Osteoblast (primary cell): ENCODE results near the gene ANKRD30A. TPM values are rescaled to one million over a fixed set of nuclear protein-coding genes. Genes with fewer than 3 reads are reported as not detected.
"Not testable (repeated sequence)": the region's sequence is repeated elsewhere in the genome, so short reads cannot be mapped to it uniquely, and the experiment has no call there.

ENCODE experiments used
- DNase-seq: peaks from one replicate; pipeline ENCODE4 v3.0.0; 2011; ENCODE audit warnings: low spot score, mixed read lengths; ENCODE audit not compliant: insufficient read length; ENCODE audit errors: missing footprints
- H2AFZ ChIP-seq: 2 replicates; pipeline ENCODE4 v1.6.0; 2011; ENCODE audit warnings: mild to moderate bottlenecking, low read length
- H3K27ac ChIP-seq: 2 replicates; pipeline ENCODE4 v1.5.1; 2011; ENCODE audit warnings: mild to moderate bottlenecking, low read depth, low read length, moderate library complexity
- H3K27me3 ChIP-seq: 2 replicates; pipeline ENCODE4 v1.6.0; 2012; ENCODE audit warnings: mild to moderate bottlenecking, control low read depth, inconsistent platforms, low read length, moderate library complexity; ENCODE audit not compliant: insufficient read depth
- H3K36me3 ChIP-seq: 2 replicates; pipeline ENCODE4 v1.5.1; 2011; ENCODE audit warnings: mild to moderate bottlenecking, low read length, control low read depth, moderate library complexity; ENCODE audit not compliant: insufficient read depth
- H3K4me1 ChIP-seq: 2 replicates; pipeline ENCODE4 v1.5.1; 2011; ENCODE audit warnings: mild to moderate bottlenecking, low read length, control low read depth, moderate library complexity; ENCODE audit not compliant: insufficient read depth
- H3K4me2 ChIP-seq: 2 replicates; pipeline ENCODE4 v1.6.0; 2011; ENCODE audit warnings: mild to moderate bottlenecking, low read length; ENCODE audit not compliant: insufficient read depth
- H3K4me3 ChIP-seq: fragments of 200-600 bp; sonication (generic); 3 replicates; pipeline ENCODE4 v1.5.1; 2012; ENCODE audit warnings: mild to moderate bottlenecking, low read length, inconsistent platforms; ENCODE audit not compliant: insufficient read depth
- H3K79me2 ChIP-seq: 2 replicates; pipeline ENCODE4 v1.6.0; 2012; ENCODE audit warnings: mild to moderate bottlenecking, low read length, control low read depth, inconsistent platforms; ENCODE audit not compliant: insufficient read depth
- H3K9me3 ChIP-seq: 2 replicates; pipeline ENCODE4 v1.5.1; 2011; ENCODE audit warnings: low read depth, low read length, control low read depth
- H4K20me1 ChIP-seq: 2 replicates; pipeline ENCODE4 v1.6.0; 2012; ENCODE audit warnings: mild to moderate bottlenecking, low read length, control low read depth; ENCODE audit not compliant: insufficient read depth
- total RNA-seq: library from RNA; depleted of rRNA; stranded (reverse); fragments of >200 nt; gene quantifications from 2 replicates; pipeline ENCODE4 v1.2.3, GENCODE V29; 2012
- TF ChIP-seq, protein P1 (sequence below): IDR thresholded peaks from 2 replicates; pipeline ENCODE4 v1.5.1; 2011; ENCODE audit warnings: mild to moderate bottlenecking, low read depth, low read length, moderate library complexity; ENCODE audit errors: extremely low read depth

Gene ANKRD30A
- total RNA-seq, 1 donor, result not detected

DNA sequence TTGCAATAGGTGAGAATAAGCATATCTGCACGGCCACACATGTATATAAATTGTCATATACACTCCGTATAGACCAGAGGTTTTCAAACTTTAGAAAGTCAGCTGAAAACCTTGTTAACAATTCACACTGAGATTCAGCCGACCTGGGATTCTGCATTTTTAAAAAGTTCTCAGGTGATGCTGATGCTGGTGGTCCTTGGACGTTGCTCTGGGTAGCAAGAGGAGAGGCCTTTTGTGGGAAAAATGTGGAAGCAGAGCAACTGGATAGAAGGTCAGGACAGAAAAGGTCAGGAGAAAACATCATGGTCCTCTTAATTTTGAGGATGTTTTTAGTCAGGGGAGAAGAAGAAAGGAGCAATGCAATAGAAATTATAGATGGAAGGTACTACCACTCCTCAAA, 52.9 kb downstream of the ANKRD30A start:
- H4K20me1 ChIP-seq, H3K4me3 ChIP-seq, H3K27me3 ChIP-seq, H3K79me2 ChIP-seq, DNase-seq, H3K4me2 ChIP-seq, H2AFZ ChIP-seq, H3K36me3 ChIP-seq, H3K9me3 ChIP-seq, H3K27ac ChIP-seq, H3K4me1 ChIP-seq: not testable (repeated sequence)

DNA sequence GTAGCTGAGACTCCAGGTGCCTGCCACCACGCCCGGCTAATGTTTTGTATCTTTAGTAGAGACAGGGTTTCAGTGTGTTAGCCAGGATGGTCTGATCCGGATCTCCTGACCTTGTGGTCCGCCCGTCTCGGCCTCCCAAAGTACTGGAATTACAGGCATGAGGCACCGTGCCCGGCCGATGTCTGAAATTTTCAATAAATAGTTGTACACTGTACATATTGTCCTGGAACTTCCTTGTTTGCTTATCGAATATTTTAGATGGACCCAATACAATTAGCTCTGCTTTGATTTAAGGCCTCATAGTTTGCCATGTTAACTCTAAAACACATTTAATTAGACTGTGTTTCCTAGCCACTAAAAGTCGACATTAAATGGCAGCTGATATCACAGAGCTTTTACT, 57.3 kb downstream of the ANKRD30A start:
- H3K36me3 ChIP-seq, H3K4me2 ChIP-seq, H2AFZ ChIP-seq, H3K27ac ChIP-seq, H3K4me3 ChIP-seq, H3K79me2 ChIP-seq, H3K9me3 ChIP-seq, H3K4me1 ChIP-seq, H4K20me1 ChIP-seq, H3K27me3 ChIP-seq, DNase-seq: not testable (repeated sequence)

DNA sequence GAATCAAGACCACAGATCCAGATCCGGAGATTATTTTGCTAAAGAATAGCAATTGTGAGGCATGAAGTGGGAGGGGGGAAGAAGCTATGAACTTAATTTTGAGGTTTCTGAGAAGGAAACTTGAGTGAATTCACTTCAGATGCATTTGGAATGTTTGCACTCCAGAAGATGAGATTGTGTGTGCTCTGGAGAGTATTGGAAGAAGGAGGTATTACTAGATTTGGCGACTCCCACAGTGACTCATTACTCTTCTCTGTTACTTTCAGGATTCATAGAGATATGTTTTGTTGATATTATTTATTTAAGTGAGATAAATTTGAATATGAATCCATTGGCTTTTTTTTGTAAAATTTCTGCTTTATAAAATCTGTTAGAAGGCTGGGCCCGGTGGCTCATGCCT, 80.7 kb downstream of the ANKRD30A start:
- Histone ChIP-seq H4K20me1 (no peaks in the 10 kb centered on the region), H3K36me3 (no peaks in the 10 kb centered on the region), H3K9me3 (no peaks in the 10 kb centered on the region), H3K4me2 (no peak overlapping the region), H3K27me3 (no peaks in the 10 kb centered on the region), H2AFZ (no peak overlapping the region), H3K4me1 (no peaks in the 10 kb centered on the region), H3K27ac (no peak overlapping the region), H3K4me3 (no peak overlapping the region), H3K79me2 (no peaks in the 10 kb centered on the region)
- no peak for DNase-seq
- TF ChIP-seq, protein P1, sequence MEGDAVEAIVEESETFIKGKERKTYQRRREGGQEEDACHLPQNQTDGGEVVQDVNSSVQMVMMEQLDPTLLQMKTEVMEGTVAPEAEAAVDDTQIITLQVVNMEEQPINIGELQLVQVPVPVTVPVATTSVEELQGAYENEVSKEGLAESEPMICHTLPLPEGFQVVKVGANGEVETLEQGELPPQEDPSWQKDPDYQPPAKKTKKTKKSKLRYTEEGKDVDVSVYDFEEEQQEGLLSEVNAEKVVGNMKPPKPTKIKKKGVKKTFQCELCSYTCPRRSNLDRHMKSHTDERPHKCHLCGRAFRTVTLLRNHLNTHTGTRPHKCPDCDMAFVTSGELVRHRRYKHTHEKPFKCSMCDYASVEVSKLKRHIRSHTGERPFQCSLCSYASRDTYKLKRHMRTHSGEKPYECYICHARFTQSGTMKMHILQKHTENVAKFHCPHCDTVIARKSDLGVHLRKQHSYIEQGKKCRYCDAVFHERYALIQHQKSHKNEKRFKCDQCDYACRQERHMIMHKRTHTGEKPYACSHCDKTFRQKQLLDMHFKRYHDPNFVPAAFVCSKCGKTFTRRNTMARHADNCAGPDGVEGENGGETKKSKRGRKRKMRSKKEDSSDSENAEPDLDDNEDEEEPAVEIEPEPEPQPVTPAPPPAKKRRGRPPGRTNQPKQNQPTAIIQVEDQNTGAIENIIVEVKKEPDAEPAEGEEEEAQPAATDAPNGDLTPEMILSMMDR, result no peak

DNA sequence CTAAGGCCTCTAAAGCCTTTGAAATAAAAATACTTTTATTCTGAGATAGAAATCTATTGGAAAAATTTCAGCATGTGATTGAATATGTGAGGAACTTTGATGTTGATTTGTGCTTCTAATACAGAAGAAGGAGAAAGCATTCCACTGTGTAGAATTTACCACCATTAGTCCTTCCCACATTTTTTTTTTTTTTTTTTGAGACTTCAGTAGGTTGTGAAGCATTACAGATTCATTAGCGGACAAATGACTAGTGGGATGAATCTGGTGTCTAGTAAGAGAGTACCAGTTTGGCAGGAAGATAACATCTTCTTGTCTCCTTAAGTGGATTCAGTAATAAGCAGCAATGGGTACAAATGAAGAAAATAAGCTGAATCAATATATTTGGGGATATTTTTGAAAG, 95.5 kb downstream of the ANKRD30A start:
- Histone ChIP-seq H3K4me3 (no peak overlapping the region), H4K20me1 (no peaks in the 10 kb centered on the region), H3K79me2 (no peaks in the 10 kb centered on the region), H2AFZ (no peak overlapping the region), H3K4me1 (no peaks in the 10 kb centered on the region), H3K27ac (no peak overlapping the region), H3K9me3 (no peaks in the 10 kb centered on the region), H3K27me3 (no peaks in the 10 kb centered on the region), H3K4me2 (no peak overlapping the region), H3K36me3 (no peaks in the 10 kb centered on the region)
- TF ChIP-seq, protein P1, result no peak
- no peak for DNase-seq

DNA sequence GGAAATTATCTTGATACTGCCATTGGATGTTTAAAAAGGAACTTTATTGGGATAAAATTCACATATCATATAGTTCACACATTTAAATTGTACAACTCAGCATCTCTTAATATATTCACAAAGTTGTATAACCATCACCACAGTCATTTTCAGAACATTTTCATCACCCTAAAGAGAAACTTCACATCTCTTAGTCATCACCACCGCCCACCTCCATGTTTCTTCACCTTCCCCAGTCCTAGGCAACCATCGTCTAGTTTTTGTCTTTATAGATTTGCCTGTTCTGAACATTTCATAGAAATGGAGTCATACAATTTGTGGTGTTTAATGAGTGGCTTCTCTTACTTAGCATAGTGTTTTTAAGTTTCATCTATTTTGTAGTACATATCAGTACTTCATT, 96.6 kb downstream of the ANKRD30A start:
- Histone ChIP-seq H3K27ac (no peak overlapping the region), H3K36me3 (no peaks in the 10 kb centered on the region), H3K4me3 (no peak overlapping the region), H3K9me3 (no peaks in the 10 kb centered on the region), H3K4me1 (no peaks in the 10 kb centered on the region), H3K4me2 (no peak overlapping the region), H4K20me1 (no peaks in the 10 kb centered on the region), H2AFZ (no peak overlapping the region), H3K79me2 (no peaks in the 10 kb centered on the region), H3K27me3 (no peaks in the 10 kb centered on the region)
- TF ChIP-seq, protein P1, result no peak
- no peak for DNase-seq
